GM12873 (cell line): Measurements from ENCODE around the gene ZNF76.

Experiments
- CTCF ChIP-seq: IDR thresholded peaks from 2 replicates; pipeline ENCODE4 v1.5.1; 2012; ENCODE audit warnings: low read depth, mild to moderate bottlenecking, moderate library complexity, low read length, control low read depth; ENCODE audit not compliant: insufficient read depth; ENCODE audit errors: missing control alignments

Gene ZNF76

GRCh38 chr6:35244551-35244950 is 15.0 kb upstream of the ZNF76 start:
- TF ChIP-seq CTCF, result no peak

GRCh38 chr6:35247642-35248231 is 11.8 kb upstream of the ZNF76 start:
- peak; percentile 17 for TF ChIP-seq CTCF

DNA sequence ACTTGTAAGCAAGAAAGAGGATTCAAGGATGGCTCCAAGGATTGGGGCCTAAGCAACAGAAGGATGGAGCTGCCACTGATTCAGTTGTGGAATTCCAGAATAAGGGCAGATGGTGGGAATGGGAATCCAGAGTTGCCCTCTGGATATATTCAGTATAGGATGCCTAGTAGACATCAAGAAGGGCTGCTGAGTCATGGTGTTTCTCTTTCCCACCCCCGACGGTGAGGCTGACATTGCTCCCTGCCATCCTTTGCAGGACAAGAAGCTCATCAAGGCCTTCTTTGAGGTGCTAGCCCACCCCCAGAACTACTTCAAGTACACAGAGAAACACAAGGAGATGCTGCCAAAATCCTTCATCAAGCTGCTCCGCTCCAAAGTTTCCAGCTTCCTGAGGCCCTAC is 11.2 kb upstream of the ZNF76 start:
- no peak for TF ChIP-seq CTCF

DNA sequence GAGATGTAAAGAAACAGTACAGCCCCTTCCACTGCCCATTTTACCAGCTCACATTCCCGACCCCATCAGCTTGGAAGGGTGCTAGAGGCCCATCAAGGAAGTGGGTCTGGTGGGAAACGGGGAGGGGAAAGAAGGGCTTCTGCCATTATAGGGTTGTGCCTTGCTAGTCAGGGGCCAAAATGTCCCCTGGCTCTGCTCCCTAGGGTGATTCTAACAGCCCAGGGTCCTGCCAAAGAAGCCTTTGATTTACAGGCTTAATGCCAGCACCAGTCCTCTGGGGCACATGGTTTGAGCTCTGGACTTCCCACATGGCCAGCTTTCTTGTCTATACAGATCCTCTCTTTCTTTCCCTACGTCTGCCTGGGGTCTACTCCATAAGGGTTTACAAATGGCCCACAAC is 10.6 kb upstream of the ZNF76 start:
- TF ChIP-seq CTCF, result no peak

- no peak for TF ChIP-seq CTCF
These were observed 7.6 kb upstream of the ZNF76 start for GRCh38 chr6:35251949-35252348.

- no peak for TF ChIP-seq CTCF
These were observed 6.3 kb upstream of the ZNF76 start for GRCh38 chr6:35253249-35253648.

DNA sequence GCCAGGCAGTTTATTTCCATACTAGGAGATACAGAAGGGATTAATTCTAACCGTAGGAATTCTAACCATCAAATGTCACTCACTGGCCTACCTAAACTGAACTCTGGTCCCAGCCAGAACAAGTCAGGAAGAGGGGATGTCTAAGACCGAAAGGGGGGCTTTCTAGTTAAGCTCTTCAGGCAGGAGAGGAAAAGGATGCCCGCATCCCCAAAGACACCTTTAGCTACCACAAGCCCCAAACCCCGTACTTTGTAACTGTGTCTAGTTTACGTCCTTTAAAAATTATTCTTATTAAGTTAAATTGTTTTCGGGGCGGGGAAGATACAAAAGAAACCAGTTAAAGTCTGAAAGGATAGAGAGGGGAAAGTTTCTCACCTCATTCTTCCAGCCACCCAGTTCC is 1.2 kb upstream of the ZNF76 start:
- TF ChIP-seq CTCF, result no peak
